HG03095 (cell line): Measurements from ENCODE around the gene TNFAIP8L3.

Experiments used
- ATAC-seq: cut with Tn5 transposase; IDR thresholded peaks from one replicate; pipeline ENCODE4 v1.9.1; 2021; ENCODE audit warnings: moderate library complexity; ENCODE audit not compliant: unreplicated experiment

The TNFAIP8L3 gene

DNA sequence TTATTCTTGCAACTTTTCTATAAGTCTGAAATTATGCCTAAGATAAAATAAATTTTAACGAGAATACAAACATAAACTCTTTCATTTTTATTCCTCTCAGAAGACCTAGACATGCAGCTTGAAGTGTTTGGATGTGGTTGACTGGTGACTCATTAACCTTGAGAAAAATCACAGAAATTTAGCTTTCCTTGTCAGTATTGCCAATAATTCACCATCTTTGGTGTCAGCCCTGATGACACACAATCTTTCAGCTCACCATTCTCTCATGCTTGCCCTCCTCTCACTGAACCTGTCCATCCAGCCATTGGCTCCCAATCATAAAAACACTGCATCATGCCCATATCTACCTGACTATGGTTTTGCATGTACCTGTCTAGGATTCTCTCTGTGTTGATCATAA lies 22.6 kb upstream of the TNFAIP8L3 start:
- no peak for ATAC-seq

DNA sequence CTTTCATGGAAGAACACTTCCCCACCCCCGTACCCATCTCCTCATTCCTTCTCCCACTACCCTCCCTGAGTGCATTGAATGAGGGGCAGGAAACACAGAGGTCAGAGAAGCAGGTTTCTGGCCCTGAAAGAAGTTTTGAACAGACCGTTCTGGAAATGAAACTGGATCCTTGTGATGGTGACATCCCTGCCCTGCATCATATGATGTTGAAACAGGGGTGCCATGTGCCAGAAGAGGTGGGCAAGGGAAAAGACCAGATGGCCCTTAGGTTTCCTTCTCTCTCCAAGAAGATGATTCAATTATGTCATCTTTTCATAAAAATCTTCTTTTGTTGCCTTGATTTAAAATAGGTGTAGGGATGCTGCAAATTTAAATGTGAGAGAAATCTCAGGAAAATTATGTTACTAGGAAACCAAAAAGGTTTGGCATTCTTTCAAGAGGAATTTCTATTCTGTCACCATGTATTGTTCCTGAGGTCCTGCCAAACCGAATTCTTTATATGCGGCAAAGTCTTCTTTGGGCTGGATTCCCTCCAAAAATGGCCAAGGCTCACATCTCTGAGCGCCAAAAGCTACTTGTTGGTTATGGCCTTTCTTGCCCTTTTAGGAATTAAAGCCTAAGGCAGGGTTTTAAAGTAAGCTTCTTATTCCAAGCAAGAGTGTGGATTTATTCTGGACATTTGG lies 19.9 kb upstream of the TNFAIP8L3 start:
- ATAC-seq: no peak

DNA sequence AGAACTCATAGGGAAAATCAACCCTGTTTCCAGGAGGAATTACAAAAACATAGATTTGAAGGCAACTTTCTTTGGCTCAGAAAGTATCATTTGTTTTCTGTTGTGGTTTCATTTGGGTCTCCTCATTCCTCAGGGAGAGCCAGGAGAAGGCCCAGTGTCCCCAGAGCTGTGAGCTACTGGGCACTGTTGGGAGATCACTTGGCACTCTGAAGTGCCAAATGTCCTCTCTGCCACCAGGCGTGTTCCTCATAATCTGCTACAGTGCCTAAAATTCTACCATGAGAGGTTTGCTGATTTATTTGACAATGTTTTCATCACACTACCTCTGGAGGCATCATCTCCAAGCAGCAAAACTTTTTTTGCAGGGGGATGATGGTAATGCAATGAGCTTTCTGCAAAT lies 17.4 kb upstream of the TNFAIP8L3 start:
- ATAC-seq: no peak

DNA sequence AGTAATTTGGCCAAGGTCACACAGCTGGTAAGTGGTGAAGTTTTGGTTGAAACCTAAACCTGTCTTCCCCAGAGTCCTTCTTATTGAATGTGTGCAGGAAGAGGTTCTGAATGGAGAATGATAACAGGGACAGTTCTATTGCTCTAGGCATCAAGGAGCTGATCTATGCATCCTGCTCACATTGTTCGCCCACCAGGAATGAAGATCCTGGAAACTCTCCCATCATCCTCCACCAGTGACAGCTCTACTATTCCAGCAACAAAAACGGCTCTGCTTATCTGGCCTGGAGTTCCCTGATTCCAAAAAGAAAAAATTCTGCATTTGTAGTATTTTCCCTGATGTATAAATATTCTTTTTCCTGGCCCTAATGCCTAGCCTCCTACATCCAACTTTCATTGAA lies 16.4 kb upstream of the TNFAIP8L3 start:
- no peak for ATAC-seq

DNA sequence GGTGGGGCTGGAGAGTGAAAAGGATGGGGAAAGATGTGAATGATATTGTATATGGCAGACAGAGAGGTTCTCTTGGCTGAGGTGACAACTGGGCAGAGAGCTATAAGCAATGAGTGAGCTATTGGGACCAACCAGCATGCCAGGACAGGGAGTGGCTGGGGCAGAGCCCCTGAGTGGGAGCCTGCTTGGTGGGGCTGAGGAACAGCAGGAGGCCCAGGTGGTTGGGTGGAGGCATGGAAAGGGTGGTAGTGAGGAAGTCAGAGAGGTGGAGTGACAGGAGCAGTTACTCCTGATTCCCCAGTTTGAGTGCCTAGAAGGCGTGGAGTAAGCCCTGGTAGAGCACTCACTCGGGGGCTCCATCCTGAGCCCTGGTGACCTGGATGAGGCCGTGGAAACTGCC lies 15.5 kb upstream of the TNFAIP8L3 start:
- no peak for ATAC-seq

DNA sequence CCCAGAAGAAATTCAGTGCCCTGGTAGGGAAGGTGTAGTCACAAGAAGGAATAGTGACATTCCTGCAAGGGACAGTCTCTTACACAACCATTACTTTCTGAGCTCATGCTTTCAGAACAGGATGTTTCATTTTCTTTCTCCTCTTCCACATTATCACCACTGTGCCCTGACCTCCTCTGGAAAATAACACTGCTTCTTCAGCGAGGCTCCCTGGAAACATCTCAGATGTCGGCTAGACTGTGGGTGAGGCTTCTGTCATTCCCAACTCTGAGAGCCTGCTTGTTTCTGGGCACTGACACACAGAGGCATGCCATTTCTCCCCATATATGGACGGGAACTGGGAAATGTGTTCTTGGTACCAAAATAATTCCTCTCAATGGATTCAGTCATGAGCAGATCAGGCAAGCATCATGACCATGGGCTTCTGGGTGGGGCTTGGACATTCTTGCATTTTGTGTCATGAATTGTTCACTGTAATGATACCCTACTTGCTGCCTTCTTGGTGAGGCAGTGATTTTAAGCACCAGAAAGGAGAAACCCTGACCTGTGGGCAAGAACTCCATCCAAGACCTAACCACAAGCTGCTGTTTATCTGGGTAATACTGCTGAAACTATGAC lies 14.3 kb upstream of the TNFAIP8L3 start:
- ATAC-seq: no peak

DNA sequence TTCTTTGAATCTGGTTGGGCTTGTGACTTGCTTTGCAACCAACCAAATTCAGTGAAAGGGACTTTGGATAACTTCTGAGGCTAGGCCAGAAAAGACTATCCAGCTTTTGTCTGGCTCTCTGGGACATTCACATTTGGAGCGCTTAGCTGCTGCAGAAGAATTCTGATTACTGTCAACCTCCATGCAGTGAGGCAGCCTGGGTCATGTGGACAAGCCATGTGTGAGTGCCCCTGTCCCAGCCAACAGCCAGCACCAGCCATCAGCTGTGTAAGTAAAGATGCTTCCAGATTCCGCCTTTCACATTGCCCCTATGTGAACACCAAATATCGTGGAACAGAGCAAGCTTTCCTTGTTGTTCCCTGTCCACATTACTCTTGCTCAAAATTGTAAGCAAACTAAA lies 12.9 kb upstream of the TNFAIP8L3 start:
- ATAC-seq: no peak

DNA sequence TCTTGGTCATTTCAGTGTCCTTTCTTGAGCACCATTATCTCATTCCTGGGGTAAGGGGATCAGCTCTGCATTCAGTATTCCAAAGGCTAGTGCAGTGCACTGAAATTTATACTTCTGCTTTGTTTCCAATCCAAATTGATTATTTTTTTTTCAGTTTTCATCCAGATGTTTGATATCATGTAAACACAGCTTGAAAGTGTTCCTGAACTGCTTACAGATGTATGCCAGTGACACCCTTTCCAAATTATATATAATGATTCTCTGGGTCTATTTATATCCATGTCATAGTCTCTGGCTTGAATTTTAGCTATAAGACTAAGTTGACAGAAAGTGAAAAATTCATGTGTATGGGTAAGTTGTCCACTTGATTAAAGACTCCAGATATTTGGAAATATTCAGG lies 11.8 kb upstream of the TNFAIP8L3 start:
- no peak for ATAC-seq

DNA sequence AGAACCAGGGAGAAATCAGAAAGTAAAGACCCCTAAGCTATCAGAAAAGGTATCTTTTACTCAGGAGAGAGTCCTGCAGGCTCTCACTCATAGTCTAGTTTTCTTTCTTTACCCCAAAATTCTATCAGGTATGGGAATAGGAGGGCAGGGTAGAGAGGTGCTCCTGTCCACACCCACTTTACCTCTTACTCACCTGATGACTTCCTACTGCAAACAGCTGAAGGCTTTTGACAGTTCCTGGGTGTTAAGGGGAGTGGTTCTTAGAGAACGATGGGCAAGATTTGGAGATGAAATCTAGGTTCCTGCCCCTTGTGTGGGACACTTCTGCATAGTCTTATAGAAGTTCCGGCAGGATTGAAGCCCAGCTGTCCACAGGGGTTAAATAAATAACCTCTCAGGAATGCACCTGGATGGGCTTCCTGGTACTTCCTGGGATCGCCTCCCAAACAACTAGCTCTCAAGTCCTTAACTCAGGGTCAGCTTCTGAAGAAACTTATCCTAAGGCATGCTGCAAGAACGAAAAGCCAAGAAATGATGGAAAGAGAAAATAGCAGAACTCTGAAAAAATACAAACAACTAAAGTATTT lies 10.8 kb upstream of the TNFAIP8L3 start:
- no peak for ATAC-seq

DNA sequence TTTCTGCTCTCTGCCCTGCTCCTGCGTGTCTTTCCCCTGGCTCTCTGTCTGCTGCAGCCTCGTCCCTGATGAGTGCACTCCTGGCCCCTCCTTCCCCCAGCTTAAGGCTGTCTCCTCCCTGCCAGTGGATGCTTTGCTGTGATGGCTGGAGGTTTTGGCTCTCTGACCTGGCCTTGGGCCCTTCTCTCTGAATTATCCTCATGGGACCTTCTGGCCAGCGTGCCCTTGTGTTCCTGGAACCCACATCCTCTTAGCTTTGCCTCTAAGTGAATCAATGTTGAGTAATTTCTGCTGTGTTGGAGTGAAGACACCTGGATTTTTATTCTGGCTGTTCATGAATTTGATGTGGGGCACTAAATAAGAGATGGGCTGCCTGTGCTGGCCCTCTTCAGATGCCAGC lies 9.8 kb upstream of the TNFAIP8L3 start:
- ATAC-seq: no peak

DNA sequence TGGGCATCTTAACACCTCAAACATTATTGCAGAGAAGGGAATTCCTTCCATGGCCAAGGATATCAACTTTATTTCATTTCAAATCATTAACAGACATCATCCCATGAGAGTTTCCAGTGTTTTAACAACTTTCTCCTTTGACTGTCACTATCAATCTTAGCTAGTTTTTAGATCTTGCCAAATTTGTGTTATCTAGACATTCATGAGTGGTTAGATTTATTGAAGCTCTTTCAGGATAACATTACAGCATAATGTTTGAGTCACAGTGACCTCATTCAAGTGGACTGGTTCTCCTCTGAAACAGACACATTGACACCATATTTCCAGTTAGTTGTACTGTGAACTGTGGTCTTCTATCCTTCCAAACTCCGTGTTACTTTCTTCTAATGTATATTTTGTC lies 8.6 kb upstream of the TNFAIP8L3 start:
- no peak for ATAC-seq

DNA sequence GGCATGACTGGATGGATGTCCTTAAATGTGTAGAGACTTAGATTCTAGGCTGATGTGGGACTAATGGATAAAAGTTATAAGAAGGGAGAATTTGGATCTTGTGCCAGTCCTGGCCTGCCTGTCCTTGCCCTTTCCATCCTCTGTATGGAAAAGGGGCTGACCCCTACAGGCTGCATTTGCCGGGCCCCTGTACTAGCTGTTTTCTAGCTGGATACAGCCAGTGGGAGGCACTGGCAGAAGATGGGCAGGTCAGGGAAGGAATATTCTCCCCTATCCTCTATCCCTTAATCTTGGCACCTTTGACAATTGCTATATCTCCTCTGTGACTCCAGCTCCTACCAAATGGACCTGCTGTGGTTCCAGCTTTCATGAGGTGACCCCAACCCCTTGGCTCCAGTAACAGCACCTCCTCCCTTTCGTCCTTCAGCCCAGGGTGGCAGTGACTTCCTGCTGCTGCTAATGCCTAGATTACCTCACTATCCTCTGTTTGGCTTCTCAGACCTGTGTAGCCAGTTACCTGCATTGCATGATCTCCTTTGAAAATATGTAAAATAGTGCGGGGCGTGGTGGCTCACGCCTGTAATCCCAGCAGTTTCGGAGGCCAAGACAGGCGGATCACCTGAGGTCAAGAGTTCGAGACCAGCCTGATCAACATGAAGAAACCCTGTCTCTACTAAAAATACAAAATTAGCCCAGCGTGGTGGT lies 6.2 kb upstream of the TNFAIP8L3 start:
- no peak for ATAC-seq

DNA sequence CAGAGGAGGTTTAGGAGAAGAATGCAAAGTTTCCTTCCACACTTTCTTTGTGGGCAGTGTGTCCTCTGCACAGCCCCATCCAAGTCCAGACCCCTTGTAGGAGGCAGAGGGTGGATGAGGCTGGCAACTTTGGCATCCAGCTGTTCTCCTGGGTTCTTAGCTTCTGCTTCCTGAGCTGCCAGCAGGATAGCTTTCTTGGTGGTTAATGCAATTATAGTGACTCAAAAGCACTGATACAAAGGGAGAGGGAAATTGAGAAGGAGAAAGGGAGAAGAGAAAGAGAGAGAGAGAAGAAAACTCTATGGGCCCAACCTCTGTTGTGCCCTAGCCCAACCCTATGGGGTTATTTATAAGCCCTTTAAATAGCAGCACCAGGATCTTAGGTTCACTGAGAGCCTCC lies 4.5 kb upstream of the TNFAIP8L3 start:
- no peak for ATAC-seq

DNA sequence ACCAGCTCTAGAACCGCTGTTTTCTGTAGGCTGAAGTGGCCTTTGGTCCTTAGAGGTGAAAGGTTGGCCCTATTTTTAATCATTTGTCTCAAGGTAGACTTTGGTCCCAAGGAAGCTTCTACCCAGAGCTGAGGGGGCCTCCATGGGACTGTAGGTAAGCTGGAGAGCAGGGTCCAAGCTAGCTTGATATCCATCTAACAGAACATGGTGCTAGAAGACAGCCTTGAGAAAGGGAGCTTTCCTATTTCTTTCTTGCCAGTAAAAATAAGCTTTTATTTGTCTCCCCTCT lies 3.6 kb upstream of the TNFAIP8L3 start:
- ATAC-seq: no peak

DNA sequence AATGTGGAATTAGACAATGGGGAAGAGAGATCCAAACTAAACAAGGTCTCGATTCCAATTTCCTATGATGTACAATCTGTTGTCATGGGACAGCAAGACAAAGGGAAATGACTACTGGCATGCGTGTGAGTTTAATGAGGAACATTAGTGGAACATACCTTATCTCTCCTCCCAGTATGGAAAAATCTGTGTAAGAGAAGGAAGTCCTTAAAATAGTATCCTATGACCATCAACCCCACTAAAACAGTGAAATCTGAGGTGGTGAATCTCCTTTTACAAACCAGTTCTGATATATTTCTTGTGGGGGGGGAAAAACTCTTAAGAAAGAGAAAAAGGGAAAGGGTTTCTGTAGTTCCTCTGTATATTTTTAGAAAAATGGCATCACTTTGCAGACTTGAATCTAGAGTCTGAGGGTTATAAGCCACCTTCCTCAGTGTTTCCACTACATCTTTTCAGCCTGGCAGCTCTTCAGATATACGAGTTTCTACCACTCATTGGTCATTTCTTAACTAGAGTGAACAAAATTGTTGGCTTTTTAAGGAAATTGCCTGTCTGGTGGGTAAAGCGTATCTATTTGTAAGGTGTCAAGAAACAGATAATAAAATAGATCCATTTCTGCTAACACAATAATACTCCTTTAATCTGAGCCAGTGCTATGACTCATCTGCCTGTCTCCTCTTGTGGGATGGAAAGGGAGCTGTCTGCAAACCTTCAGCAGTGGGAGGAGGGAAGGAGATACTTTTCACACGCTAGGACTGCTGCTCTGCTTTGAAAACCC lies 3.0 kb upstream of the TNFAIP8L3 start:
- ATAC-seq: no peak

DNA sequence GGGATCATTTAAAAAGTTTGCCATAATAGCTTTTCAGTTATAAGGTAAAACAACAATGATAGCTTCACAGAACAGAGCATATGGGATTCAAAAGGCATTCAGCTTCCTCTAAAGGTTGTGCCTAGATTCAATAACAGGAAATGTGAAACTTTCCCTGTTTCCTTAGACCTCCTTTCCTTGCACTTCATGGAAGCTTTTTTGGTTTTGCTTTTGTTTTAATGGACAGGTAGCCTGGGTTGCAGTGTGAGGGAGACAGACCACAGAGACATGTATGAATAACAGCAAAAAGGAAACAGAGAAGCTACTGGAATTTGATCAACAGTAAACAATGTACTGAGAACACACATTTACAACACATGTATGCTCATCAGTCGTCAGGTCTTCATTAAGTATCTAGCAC lies 2.3 kb upstream of the TNFAIP8L3 start:
- ATAC-seq: no peak

DNA sequence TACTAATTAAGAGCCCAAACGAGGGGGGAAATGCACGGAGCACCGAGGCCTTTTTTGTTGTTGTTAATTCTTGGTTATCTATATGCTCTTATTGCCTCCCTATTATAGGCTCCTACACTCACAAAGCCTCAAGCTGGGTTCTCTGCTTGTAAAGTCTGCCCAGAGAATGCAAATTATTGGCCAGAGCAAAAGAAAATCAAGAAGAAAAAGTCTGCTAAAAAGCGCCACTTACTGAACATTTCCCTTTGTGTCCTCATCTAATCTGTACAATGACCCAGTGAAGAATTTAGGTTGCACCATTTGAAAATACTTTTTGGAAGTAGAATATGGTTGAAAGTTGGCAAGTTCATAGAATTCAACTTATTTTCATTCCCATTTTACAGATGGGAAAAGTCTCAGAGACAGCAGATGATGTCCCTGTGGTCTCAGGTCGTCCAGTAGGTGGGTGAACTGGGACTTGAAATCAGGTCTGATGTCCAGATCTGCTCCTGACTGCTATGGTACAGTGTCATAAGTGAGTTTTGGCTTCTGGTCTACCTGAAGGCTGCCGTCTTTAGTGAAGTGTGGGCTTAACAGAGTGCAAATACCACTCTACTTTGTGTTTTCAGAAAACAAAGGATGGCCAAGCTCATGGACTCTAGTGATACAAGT lies 1.1 kb upstream of the TNFAIP8L3 start:
- ATAC-seq: no peak

DNA sequence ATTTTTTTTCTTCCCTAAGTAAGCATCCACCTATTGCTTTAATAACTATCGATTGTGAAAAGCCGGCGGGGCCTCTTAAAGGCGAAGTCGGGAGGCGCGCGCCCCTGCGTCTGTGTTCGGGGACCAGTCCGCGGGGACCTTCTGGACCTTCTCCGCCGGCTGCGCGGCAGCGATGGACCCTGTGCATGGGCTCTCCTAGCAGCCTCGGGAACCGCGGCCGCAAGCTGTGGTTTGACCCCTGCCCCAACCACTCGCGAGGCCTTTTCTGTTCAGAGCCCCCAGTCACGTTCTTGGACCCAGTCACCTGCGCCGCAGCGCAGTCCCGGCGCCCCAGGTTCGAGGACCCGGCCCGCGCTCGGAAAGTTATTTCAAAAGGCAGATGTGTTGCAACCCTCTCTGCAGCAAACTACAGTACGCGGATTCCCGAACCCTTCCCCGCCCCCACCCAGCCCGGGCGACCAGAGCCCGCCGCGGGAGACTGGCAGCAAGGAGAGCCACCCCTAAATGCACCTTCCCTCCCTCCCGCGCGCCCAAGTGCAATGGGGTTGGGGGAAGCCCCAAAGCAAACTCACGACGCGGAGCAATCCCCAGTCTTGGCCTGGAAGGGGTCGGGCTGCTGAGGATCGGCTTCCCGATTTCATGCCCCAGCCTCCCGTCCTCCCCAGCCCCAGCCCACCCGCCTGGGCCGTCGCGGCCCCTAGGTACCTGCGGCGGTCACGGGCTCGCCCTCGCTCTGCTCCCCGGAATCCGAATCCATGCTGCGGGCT lies 684 bp downstream of the TNFAIP8L3 start:
- ATAC-seq: no peak

DNA sequence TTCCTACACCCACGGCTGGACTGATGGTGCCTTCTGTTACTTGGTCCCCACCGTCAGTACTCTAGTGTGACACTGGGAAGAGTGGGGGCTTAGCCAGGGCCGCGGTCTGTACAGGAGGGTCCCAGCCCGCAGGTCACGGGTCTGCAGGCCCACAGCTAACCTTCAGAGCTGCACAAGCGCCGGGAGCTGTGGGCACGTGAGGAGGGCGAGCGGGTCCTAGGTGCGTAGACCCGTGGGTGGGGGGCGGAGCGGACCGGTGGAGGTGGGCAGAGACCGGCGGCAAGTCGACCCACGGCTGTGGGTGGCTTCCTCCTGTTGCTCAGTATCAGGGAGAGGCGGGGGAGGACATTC lies 1.2 kb downstream of the TNFAIP8L3 start:
- ATAC-seq: no peak

DNA sequence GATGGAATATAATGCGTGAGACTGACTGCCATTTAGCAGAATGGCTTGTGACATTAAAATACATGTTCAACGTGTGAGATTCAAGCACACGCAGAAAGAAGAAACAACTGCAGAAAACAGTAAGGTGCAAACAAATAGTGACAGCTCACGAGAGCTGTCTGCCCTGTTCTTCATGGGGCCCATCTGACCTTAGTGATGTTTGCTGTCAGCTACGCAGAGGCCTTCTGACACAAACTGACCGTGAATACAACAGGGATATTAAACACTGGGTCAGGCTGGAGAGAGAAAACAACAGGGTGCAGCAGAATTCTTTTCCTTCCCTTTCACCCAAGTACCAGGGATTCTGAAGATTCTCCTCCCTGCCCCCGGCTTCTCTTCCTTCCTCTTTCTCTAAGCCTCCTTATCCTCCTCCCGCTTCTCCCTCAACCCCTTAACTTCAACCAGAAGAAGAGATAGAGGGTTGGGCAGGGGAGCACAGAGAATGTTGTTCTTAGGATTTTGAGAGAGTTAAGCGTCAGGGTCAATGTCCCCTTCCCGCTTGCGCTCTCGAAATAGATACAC lies 2.1 kb downstream of the TNFAIP8L3 start:
- ATAC-seq: no peak
